Large intestine (tissue), 3 donors: ENCODE measurements around the gene MARCHF6. TPM values are rescaled to one million over a fixed set of nuclear protein-coding genes. Genes with fewer than 3 reads are reported as not detected.
"Not testable (repeated sequence)": the region's sequence is repeated elsewhere in the genome, so short reads cannot be mapped to it uniquely, and the experiment has no call there.

Experiments used
- DNase-seq, 2 donors: peaks; one replicate each; pipeline versions ENCODE4 v3.0.0 to v3.0.0-alpha.2; 2013
- H3K27ac ChIP-seq: one replicate; pipeline ENCODE4 v1.5.1; 2013; ENCODE audit warnings: low read length
- H3K27me3 ChIP-seq: 2 replicates; pipeline ENCODE4 v1.6.1; 2013; ENCODE audit warnings: low read length; ENCODE audit not compliant: control insufficient read depth, insufficient read depth
- H3K36me3 ChIP-seq: 2 replicates; pipeline ENCODE4 v1.6.1; 2013; ENCODE audit warnings: low read length; ENCODE audit not compliant: control insufficient read depth, insufficient read depth
- H3K4me1 ChIP-seq: one replicate; pipeline ENCODE4 v1.6.1; 2013; ENCODE audit warnings: low read length; ENCODE audit not compliant: control insufficient read depth, insufficient read depth
- H3K4me3 ChIP-seq: one replicate; pipeline ENCODE4 v1.5.1; 2013; ENCODE audit warnings: low read length
- H3K9me3 ChIP-seq: one replicate; pipeline ENCODE4 v1.6.1; 2013; ENCODE audit warnings: mild to moderate bottlenecking, low read depth, low read length, moderate library complexity; ENCODE audit not compliant: control insufficient read depth
- WGBS: methylation state at CpG from one replicate; pipeline ENCODE4 v1.1.5; 2013; ENCODE audit warnings: low lambda C conversion rate; ENCODE audit not compliant: insufficient coverage; 5-methylcytosine and 5-hydroxymethylcytosine counted together
- polyA plus RNA-seq: library from polyadenylated mRNA; unstranded; fragments of 120-200 nt; gene quantifications from one replicate; pipeline ENCODE4 v1.2.1, GENCODE V29; 2013

Gene MARCHF6
- polyA plus RNA-seq, 1 donor = 117 TPM

DNA sequence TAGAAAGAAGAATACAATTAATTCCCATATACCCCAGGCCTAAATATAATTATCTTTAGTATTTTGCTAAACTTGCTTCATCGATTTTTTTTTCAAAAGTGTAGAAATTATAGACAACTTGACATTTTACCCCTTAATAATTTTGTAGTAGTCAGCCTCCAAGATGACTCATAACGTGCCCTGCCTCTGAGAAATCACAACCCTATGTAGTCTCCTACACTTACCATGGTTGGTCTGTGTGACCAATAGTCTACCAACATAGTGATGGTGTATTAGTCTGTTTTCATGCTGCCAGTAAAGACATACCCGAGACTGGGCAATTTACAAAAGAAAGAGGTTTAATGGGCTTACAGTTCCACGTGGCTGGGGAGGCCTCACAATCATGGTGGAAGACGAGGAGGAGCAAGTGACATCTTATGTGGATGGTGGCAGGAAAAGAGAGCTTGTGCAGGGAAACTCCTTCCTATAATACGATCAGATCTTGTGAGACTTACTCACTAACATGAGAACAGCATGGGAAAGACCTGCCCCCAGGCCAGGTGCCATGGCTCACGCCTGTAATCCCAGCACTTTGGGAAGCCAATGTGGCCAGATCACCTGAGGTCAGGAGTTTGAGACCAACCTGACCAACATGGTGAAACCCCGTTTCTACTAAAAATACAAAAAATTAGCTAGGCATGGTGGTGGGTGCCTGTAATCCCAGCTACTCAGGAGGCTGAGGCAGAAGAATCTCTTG is 42.5 kb upstream of the MARCHF6 start:
- not testable (repeated sequence) for DNase-seq, H3K9me3 ChIP-seq, H3K4me3 ChIP-seq, H3K36me3 ChIP-seq, H3K27me3 ChIP-seq
- Histone ChIP-seq H3K4me1 (peaks cover 12% of the 10 kb centered on the region), H3K27ac (peak overlapping the region; percentile 66)
- no CpG with 5 or more reads among the region's 8 CpGs for WGBS

DNA sequence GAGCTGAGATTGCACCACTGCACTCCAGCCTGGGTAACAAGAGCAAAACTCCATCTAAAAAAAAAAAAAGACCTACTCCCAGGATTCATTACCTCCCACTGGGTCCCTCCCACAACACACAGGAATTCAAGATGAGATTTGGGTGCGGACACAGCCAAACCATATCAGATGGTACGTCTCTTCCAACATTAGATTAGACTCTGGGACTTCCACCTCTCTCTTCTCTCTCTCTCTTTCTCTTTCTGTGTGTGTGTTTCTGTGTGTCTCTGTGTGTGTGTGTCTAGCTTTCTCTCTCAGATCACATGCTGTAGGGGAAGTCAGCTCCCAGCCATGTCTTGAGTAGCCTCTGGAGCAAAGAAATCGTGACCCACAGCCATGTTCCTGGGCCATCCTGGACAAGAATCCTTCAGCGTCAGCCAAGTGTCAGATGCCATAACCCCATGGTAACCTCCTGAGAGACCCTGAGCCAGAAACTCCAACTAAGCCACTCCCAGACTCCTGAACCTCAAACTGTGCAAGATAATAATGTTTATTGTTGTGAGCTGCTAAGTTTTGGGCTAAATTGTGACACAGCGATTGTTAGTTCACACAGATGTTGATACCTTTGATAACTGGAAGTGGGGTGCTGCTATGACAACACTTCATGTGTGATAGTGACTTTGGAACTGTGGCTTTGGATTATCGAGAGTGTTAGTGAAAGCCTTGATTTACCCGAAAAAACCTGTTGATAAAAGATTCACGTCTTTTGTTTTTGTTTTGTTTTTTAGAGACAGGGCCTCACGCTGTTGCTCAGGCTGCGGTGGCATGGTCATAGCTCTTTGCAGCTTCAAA is 41.7 kb upstream of the MARCHF6 start:
- Histone ChIP-seq H3K4me1 (peaks cover 4% of the 10 kb centered on the region), H3K36me3 (no peaks in the 10 kb centered on the region), H3K4me3 (no peak overlapping the region), H3K9me3 (no peaks in the 10 kb centered on the region), H3K27me3 (no peaks in the 10 kb centered on the region), H3K27ac (no peak overlapping the region)
- no CpG with 5 or more reads among the region's 10 CpGs for WGBS
- no peak for DNase-seq

- Histone ChIP-seq H3K4me1 (peaks cover 3% of the 10 kb centered on the region), H3K9me3 (peaks cover 2% of the 10 kb centered on the region), H3K36me3 (no peaks in the 10 kb centered on the region), H3K27me3 (no peaks in the 10 kb centered on the region), H3K4me3 (no peak overlapping the region), H3K27ac (no peak overlapping the region)
- WGBS = 93% methylated on average over 2 of the region's 5 CpGs
- no peak for DNase-seq
Measured at GRCh38 chr5:10315201-10315600, 38.3 kb upstream of the MARCHF6 start.

DNA sequence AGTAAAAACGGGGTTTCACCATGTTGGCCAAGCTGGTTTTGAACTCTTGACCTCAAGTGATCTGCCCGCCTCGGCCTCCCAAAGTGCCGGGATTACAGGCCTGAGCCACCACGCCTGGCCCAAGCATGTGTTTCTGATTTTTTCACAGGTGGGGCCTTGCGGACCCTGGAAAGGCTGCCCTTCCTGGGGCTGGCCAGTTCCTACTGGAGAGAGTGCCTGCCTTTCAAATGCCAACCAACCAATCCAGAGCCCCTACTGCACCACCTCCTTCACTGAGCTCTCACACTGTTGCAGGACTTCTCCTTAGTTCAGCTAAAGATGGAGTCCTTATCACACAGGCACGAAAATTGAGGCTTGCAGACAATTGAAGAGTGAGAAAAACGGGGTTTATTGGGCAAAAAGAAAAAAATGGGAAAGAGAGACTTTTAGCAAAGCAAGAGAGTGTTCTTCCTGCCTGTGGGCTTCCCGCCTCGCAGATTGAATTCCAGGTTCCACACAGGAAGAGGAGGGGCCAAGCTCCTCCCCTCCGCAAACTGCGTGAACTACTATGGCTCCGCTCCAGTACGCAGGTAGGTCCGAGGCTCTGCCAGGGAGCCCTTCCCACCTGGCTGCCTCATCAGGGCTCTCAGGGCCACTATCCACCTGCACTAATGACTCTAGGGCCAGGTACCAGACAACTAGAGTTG is 37.5 kb upstream of the MARCHF6 start:
- Histone ChIP-seq H3K27me3 (no peaks in the 10 kb centered on the region), H3K27ac (no peak overlapping the region), H3K4me1 (peaks cover 1% of the 10 kb centered on the region), H3K9me3 (peaks cover 2% of the 10 kb centered on the region), H3K36me3 (no peaks in the 10 kb centered on the region), H3K4me3 (no peak overlapping the region)
- 100% methylated on average over 2 of the region's 15 CpGs for WGBS
- DNase-seq = no peak

- DNase-seq = peak in 1 of 2 donors; percentile 42
- Histone ChIP-seq H3K4me3 (no peak overlapping the region), H3K27ac (no peak overlapping the region), H3K36me3 (no peaks in the 10 kb centered on the region), H3K9me3 (peaks cover 2% of the 10 kb centered on the region), H3K27me3 (no peaks in the 10 kb centered on the region), H3K4me1 (no peaks in the 10 kb centered on the region)
- WGBS = no CpG with 5 or more reads among the region's 6 CpGs
Measured at GRCh38 chr5:10317825-10318682, 35.4 kb upstream of the MARCHF6 start.

GRCh38 chr5:10319202-10319851 is 34.2 kb upstream of the MARCHF6 start:
- DNase-seq = no peak
- Histone ChIP-seq H3K9me3 (peaks cover 2% of the 10 kb centered on the region), H3K27me3 (no peaks in the 10 kb centered on the region), H3K4me1 (no peaks in the 10 kb centered on the region), H3K27ac (no peak overlapping the region), H3K36me3 (no peaks in the 10 kb centered on the region), H3K4me3 (no peak overlapping the region)
- no CpG with 5 or more reads among the region's 11 CpGs for WGBS

DNA sequence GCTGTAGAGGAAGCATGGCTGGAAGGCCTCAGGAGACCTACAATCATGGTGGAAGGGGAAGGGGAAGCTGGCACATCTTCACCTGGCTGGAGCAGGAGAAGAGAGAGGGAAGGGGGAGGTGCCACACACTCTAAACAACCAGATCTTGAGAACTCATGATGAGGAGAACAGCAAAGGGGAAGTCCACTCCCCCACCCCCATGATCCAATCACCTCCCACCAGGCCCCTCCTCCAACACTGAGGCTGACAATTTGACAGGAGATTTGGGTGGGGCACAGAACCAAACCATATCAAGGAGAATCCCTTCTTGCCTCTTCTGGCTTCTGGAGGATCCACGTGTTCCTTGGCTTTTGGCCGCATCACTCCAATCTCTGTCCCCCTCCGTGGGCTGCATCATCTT is 32.7 kb upstream of the MARCHF6 start:
- Histone ChIP-seq H3K4me3 (no peak overlapping the region), H3K4me1 (no peaks in the 10 kb centered on the region), H3K27me3 (no peaks in the 10 kb centered on the region), H3K27ac (no peak overlapping the region), H3K9me3 (peaks cover 2% of the 10 kb centered on the region), H3K36me3 (no peaks in the 10 kb centered on the region)
- no peak for DNase-seq
- WGBS = no CpG with 5 or more reads among the region's 3 CpGs

GRCh38 chr5:10321882-10322281 is 31.6 kb upstream of the MARCHF6 start:
- Histone ChIP-seq H3K9me3 (peaks cover 2% of the 10 kb centered on the region), H3K27me3 (no peaks in the 10 kb centered on the region)
- no CpG with 5 or more reads among the region's 9 CpGs for WGBS

GRCh38 chr5:10323588-10324488 is 29.7 kb upstream of the MARCHF6 start:
- Histone ChIP-seq H3K27ac (no peak overlapping the region), H3K4me1 (no peaks in the 10 kb centered on the region), H3K9me3 (no peaks in the 10 kb centered on the region), H3K4me3 (no peak overlapping the region), H3K27me3 (no peaks in the 10 kb centered on the region), H3K36me3 (no peaks in the 10 kb centered on the region)
- WGBS = 73% methylated on average over 2 of the region's 6 CpGs
- DNase-seq = no peak

More at GRCh38 chr5:10321882-10322281, 31.6 kb upstream of the MARCHF6 start:
- H3K36me3 ChIP-seq = no peaks in the 10 kb centered on the region
- H3K27ac ChIP-seq = no peak overlapping the region
- H3K4me1 ChIP-seq = no peaks in the 10 kb centered on the region
- DNase-seq = no peak
- H3K4me3 ChIP-seq = no peak overlapping the region
